ENCODE results near the gene PCDHGB3.

DNA sequence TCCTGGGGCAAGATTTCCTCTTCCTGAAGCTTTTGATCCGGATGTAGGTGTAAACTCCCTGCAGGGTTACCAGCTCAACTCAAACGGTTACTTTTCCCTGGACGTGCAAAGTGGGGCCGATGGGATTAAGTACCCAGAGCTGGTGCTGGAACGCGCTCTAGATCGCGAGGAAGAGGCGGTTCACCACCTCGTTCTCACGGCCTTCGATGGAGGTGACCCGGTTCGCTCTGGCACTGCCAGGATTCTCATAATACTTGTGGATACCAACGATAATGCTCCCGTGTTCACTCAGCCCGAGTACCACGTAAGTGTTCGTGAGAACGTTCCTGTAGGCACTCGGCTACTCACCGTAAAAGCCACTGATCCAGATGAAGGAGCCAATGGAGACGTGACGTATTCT lies 14.4 kb upstream of the PCDHGB3 start:
- TF ChIP-seq EZH2 (IDR thresholded peaks at IDR 0.05; ENCODE audit: low read length, missing control alignments) (no peak), CTCF (conservative IDR thresholded peaks at IDR 0.05 in 1 of 2, IDR thresholded peaks at IDR 0.05 in 1 of 2; ENCODE audit: low read depth in 1 of 2, low read length in 2 of 2) (no peak)

Measured in fibroblast of lung (primary cell).